Left lung (tissue), 10 donors: Measurements from ENCODE around the gene ANO3. TPM values are rescaled to one million over a fixed set of nuclear protein-coding genes. Genes with fewer than 3 reads are reported as not detected.

ENCODE experiments used
- ATAC-seq: fragments of 200-7000 bp; cut with Tn5 transposase; one replicate; pipeline ENCODE4 v1.9.1; 2020; ENCODE audit warnings: moderate library complexity
- DNase-seq, 4 donors: peaks; one replicate each; pipeline ENCODE4 v3.0.0-alpha.2; 2013 to 2020
- H3K27ac ChIP-seq, 2 donors: fragments of 200-600 bp; sonication (generic) in 1 of 2; one replicate each; pipeline versions ENCODE4 v1.5.0 to v1.8.0; 2020 to 2021
- H3K27me3 ChIP-seq, 2 donors: fragments of 200-600 bp; sonication (generic) in 1 of 2; one replicate each; pipeline versions ENCODE4 v1.5.0 to v1.8.0; 2020 to 2021
- H3K36me3 ChIP-seq, 2 donors: fragments of 200-600 bp; sonication (generic) in 1 of 2; one replicate each; pipeline versions ENCODE4 v1.5.0 to v1.8.0; 2020 to 2021
- H3K4me1 ChIP-seq, 2 donors: fragments of 200-600 bp; one replicate each; pipeline ENCODE4 v1.8.0; 2021
- H3K4me3 ChIP-seq, 2 donors: fragments of 200-600 bp; sonication (generic) in 1 of 2; one replicate each; pipeline versions ENCODE4 v1.5.0 to v1.8.0; 2020 to 2021; ENCODE audit warnings: mild to moderate bottlenecking in 1 of 2
- H3K9me3 ChIP-seq, 2 donors: fragments of 200-600 bp; sonication (generic) in 1 of 2; one replicate each; pipeline versions ENCODE4 v1.5.0 to v1.8.0; 2020 to 2021
- intact Hi-C, 2 donors: fragments of 100-400 bp; cut with DNase I; formaldehyde crosslinking; loops; one replicate each; pipeline versions ENCODE4 v1.11.2 to v1.14.2; 2022
- polyA plus RNA-seq, 6 donors: library from polyadenylated mRNA; unstranded; fragments of 120-200 nt; gene quantifications; one replicate each; pipeline ENCODE4 v1.2.1, GENCODE V29; 2013; ENCODE audit not compliant: insufficient read length in 6 of 6
- total RNA-seq, 2 donors: library from RNA; stranded (reverse); fragmentation: NEBNext Ultra II Directional; extraction: Animal tissue kit (Norgen Biotek cat#: 25700); gene quantifications; one replicate each; pipeline ENCODE4 v1.2.1, GENCODE V29; 2021
- TF ChIP-seq, protein P1 (sequence below), 2 donors: fragments of 200-600 bp; sonication (generic) in 1 of 2; IDR thresholded peaks; one replicate each; pipeline versions ENCODE4 v1.5.0 to v1.8.0; 2021; ENCODE audit warnings: antibody characterized with exemption in 2 of 2
- donor health status: DM: no; HTN: yes; CAD: no.
- donor health status: DM: no; HTN: no; CAD: no.

Gene ANO3
- total and polyA plus RNA-seq, 8 donors = 0.31 to 1.4 (median 0.56) TPM

DNA sequence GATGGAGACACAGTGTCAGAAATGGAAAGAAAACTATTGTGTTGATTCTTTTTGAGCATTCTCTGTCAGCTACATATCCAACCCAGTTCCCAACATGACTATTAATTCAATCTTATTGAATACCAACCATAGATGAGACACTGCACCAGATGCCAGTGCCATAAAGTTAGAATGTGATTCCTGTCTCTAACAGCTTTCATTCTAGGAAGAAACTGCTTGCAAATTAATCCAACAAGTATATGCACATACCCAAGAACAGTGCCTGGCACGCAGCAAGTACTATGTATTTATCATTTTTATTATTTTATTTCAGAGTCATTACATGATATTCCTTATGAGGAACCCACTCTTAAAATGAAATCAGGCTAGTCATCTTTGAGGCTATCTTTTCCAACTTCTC lies 355.4 kb downstream of the ANO3 start:
- TF ChIP-seq, protein P1, sequence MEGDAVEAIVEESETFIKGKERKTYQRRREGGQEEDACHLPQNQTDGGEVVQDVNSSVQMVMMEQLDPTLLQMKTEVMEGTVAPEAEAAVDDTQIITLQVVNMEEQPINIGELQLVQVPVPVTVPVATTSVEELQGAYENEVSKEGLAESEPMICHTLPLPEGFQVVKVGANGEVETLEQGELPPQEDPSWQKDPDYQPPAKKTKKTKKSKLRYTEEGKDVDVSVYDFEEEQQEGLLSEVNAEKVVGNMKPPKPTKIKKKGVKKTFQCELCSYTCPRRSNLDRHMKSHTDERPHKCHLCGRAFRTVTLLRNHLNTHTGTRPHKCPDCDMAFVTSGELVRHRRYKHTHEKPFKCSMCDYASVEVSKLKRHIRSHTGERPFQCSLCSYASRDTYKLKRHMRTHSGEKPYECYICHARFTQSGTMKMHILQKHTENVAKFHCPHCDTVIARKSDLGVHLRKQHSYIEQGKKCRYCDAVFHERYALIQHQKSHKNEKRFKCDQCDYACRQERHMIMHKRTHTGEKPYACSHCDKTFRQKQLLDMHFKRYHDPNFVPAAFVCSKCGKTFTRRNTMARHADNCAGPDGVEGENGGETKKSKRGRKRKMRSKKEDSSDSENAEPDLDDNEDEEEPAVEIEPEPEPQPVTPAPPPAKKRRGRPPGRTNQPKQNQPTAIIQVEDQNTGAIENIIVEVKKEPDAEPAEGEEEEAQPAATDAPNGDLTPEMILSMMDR (IDR thresholded peaks at IDR 0.05) = no peak
- ATAC-seq (no peak), DNase-seq (no peak)
- intact Hi-C loops = no loop called here
- H3K4me1 ChIP-seq = no peaks in the 10 kb centered on the region
- no peaks in the 10 kb centered on the region for H3K9me3 ChIP-seq
- H3K36me3 ChIP-seq = no peaks in the 10 kb centered on the region
- H3K27ac ChIP-seq = no peak overlapping the region
- H3K4me3 ChIP-seq = no peak overlapping the region
- no peaks in the 10 kb centered on the region for H3K27me3 ChIP-seq

DNA sequence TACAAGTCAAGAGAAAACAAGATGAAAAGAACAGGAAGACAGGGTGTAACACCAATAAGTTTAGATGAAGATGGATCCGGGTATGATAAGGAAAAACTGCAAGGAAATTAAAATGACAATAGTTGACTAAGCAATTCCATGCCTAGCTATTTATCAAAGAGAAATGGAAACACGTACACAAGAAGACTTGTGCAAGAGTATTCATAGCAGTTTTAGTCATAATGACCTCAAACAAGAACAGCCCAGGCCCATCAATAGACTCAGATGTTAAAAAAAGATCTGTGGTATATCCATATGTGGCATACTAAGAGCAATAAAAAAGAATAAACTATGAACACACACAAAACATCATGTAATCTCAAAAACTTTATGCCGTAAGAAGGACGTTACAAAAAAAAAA lies 356.8 kb downstream of the ANO3 start:
- no peak overlapping the region for H3K27ac ChIP-seq
- ATAC-seq (no peak), DNase-seq (no peak)
- H3K4me3 ChIP-seq = no peak overlapping the region
- H3K27me3 ChIP-seq = no peaks in the 10 kb centered on the region
- TF ChIP-seq, protein P1 (IDR thresholded peaks at IDR 0.05) = no peak
- no peaks in the 10 kb centered on the region for H3K4me1 ChIP-seq
- H3K36me3 ChIP-seq = no peaks in the 10 kb centered on the region
- H3K9me3 ChIP-seq = no peaks in the 10 kb centered on the region
- intact Hi-C loops = no loop called here

DNA sequence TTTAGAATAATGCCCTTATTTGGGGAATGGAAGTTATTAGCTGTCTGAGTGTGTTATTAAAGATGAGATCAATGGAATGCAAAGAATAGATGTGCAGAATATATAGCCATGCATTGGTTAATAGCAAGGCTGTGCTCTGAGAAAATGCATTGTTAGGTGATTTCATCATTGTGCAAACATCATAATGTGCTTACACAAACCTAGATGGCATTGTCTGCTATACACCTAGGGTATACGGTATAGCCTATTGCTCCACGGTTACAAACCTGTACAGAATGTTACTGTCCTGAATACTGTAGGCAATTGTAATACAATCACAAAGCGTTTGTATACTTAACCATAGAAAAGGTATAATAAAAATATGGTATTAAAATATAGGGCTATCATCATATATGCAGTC lies 364.4 kb downstream of the ANO3 start:
- Histone ChIP-seq H3K36me3 (no peaks in the 10 kb centered on the region), H3K27me3 (no peaks in the 10 kb centered on the region), H3K4me1 (no peaks in the 10 kb centered on the region), H3K9me3 (no peaks in the 10 kb centered on the region), H3K27ac (no peak overlapping the region), H3K4me3 (no peak overlapping the region)
- TF ChIP-seq, protein P1 (IDR thresholded peaks at IDR 0.05) = no peak
- intact Hi-C loops = no loop called here
- ATAC-seq (no peak), DNase-seq (no peak)

DNA sequence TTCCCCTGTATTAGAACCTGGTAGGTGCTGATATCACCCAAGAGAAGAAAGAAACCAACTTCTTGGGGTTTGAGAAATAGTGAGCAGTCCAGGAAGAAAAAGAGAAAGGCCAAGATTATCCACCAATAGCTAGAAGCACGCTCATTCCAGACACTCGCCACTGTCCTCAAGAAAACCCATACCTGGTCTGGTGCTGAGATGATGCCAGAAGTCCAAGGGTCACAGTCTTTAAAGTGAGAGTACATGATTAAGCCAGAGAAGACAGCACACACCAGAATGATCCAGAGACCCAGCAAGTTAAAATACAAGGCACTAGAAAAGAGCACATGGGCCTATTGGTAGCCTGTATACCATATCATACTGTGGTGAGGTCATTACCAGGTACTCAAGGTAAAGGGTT lies 366.3 kb downstream of the ANO3 start:
- DNase-seq = no peak
- TF ChIP-seq, protein P1 (IDR thresholded peaks at IDR 0.05) = no peak
- intact Hi-C loops = no loop called here
- no peak overlapping the region for H3K4me3 ChIP-seq
- H3K4me1 ChIP-seq = no peaks in the 10 kb centered on the region
- H3K36me3 ChIP-seq = no peaks in the 10 kb centered on the region
- H3K27ac ChIP-seq = no peak overlapping the region
- H3K9me3 ChIP-seq = no peaks in the 10 kb centered on the region
- no peaks in the 10 kb centered on the region for H3K27me3 ChIP-seq
- no peak for ATAC-seq

DNA sequence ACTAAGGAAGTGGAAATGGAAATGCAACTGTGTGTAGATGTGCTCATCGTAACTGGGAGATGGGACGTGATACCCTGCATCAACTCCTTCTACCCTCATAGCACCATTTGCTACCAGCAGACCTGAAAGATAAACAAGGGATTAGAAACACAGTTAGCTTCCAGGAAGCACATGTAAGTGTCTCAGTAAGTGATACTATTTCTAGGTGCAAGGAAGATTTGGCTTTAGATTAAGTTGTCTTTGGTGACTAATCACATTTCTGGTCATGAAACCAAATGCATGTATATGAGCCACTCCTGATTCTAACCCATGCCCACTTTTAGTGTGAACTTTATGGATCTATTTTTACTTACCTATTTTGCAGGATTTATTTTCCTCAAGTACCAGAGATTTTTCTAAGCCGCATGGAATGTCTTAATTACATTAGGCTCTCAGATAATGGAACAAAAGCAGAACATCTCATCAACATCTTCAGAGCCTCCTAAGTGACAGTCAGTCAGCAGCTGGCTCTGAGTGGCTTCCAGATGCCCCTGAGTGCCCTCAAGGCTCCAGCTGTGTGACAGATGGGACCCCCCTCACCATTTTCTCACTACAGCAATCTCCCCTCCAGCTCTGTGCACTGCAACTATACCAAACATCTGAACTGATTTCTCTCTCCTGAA lies 368.8 kb downstream of the ANO3 start:
- Histone ChIP-seq H3K4me3 (no peak overlapping the region), H3K27me3 (no peaks in the 10 kb centered on the region), H3K9me3 (no peaks in the 10 kb centered on the region), H3K27ac (no peak overlapping the region), H3K4me1 (no peaks in the 10 kb centered on the region), H3K36me3 (no peaks in the 10 kb centered on the region)
- intact Hi-C loops = no loop called here
- TF ChIP-seq, protein P1 (IDR thresholded peaks at IDR 0.05) = no peak
- ATAC-seq (no peak), DNase-seq (no peak)
